HG03097 (cell line): ENCODE results near the gene PRKG1.
"Not testable (repeated sequence)": the region's sequence is repeated elsewhere in the genome, so short reads cannot be mapped to it uniquely, and the experiment has no call there.

Experiments used
- ATAC-seq: cut with Tn5 transposase; IDR thresholded peaks from one replicate; pipeline ENCODE4 v1.9.1; 2021; ENCODE audit not compliant: unreplicated experiment, low FRiP score

The PRKG1 gene

DNA sequence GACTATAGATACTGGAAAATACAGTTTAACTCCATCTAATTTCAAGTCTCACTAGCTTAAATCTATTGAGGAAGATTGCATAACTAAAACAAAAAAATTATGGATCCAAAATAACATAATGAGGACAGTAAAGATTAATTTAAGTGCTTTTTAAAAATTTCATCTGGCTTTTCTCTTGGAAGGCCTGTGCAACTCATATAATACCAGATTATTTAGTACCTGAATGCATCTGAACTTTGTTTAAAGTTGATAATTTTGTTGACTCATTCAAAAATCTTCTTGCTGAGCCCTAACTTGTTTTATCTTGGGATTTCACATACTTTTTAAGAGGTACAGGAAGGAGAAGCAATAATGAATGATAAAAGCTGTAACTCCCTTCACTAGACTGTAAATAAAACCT, 478.6 kb downstream of the PRKG1 start:
- no peak for ATAC-seq

DNA sequence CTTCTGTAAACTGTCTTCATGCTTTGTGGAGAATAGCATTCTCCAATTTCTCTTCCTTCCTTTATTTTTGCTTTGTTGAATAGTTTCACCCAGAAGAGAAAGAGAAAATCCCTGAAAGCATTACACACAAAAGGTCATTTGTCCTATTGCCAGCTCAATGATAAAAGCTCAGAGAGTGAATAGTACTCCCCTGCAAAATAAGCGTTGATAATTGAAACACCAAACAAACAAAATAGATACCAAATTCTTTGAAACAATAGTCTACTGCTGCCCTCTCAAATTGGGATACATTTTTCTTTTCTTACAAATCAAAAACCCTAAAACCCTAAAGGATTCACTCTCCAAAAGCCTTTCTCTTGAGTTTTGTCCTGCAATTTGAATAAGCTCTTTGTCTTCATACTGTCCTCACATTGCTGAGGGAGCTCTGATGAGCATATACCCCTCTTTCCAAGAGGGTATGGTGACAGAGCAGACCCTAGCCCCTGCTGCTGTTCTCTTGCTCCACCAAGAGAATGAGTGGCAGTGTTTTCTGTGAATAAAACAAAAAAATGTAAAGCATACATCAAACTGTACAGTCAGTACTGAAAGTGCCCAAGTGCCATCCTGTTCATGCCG, 490.7 kb downstream of the PRKG1 start:
- ATAC-seq, result no peak

GRCh38 chr10:51567271-51567670, 493.0 kb downstream of the PRKG1 start:
- ATAC-seq, result no peak

- ATAC-seq, result no peak
These were observed 495.2 kb downstream of the PRKG1 start for GRCh38 chr10:51569467-51569866.

GRCh38 chr10:51574248-51575048, 500.2 kb downstream of the PRKG1 start:
- ATAC-seq, result no peak

GRCh38 chr10:51581196-51581595, 506.9 kb downstream of the PRKG1 start:
- ATAC-seq, result not testable (repeated sequence)

DNA sequence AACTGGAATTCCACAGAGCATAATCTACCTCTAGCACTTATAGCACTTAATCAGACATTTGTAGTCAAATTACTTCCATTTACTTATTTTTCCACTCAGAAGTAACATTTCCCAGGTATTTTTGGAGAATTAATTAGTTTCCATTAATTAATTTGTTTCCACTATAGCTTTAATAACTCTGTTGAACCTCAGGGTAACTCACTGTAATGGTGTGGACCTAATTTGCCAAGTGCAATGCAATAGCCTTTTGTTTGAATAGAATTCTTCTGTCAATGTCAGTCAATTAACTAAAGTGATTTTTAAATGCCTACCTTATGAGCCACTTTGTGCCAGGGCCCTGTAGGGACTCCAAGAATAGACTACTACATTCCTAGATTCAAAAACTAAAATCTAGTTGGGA, 509.7 kb downstream of the PRKG1 start:
- ATAC-seq, result no peak

DNA sequence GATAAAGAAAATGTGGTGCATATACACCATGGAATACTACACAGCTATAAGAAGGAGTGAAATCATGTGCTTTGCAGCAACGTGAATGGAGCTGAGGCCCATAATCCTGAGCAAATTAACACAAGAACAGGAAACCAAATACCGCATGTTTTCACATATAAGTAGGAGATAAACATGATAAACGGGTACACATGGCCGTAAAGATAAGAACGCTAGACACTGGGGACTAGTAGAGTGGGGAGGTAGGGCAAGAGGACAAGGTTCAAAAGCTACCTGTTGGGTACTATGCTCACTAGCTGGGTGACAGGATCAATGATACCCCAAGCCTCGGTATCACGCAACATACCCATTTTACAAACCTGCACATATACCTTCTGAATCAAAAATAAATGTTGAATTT, 511.5 kb downstream of the PRKG1 start:
- no peak for ATAC-seq

DNA sequence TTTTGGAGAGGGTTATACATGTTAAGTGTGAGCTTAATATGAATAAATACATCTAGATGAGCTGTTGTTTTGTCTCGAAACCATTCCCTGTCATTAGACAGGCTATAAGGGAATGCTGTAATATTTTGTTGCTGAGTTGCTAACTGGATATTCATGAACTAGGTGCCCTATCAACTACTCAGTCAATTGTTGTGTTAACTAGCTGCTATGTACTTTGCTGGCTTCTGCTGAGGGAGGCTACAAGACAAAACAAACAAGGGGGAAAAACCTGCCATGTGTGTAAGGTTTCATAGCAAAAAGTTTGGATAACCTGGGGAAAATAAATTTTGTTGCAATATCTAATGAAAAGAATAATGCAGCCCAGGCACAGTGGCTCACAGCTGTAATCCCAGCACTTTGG, 514.7 kb downstream of the PRKG1 start:
- no peak for ATAC-seq

DNA sequence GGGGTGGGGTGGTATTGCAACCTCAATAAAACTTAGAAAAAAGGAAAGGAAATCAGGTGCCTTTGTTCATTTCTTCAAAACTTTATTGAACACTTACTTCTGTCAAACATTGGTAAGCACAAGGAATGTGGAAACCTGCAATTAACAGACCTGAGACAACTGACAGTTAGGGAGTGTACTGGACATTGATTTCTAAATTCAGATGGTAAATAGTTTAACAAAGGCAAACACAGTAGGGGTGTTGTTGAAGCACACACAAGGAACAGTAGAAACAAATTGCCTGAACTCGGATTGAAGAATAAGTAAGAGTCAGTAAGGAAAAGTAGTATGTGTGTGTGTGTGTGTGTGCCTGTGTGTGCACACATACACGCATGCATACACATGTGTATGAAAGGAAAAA, 516.5 kb downstream of the PRKG1 start:
- ATAC-seq, result no peak

DNA sequence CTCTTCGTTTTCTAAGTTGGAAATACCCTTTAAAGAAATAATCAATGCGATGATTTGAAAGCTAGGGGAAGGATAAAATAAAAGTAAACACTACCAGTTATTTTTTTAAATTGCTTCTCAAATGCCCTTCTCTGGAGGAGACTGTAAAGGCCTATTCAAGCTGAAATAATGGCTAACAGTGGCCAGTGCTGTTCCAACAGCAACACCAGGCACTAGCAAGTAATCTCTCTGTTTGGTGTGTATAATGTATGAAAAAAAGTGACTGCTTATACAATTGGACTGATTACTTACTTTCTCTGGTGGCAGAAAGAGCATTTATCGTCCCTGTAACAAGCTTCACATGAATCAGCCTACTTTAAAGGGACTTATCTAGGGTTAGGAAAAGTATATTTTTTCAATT, 522.4 kb downstream of the PRKG1 start:
- no peak for ATAC-seq

- ATAC-seq, result no peak
These were observed 525.4 kb downstream of the PRKG1 start for GRCh38 chr10:51599647-51600046.

DNA sequence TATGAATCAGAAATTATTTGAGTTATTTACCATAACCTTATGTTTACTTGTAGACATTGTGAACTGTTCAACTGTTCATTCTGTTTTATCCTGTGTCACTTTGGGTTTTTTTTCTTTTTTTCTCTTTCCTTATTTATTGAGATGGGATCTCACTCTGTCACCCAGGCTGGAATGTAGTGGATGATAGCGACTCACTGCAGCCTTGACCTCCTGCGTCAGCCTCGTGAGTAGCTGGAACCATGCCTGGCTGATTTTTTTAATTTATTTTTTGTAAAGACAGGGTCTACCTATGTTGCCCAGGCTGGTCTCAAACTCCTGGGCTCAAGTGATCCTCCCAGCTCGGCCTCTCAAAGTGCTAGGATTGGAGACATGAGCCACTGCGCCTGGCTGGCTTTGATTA, 528.0 kb downstream of the PRKG1 start:
- ATAC-seq, result no peak

DNA sequence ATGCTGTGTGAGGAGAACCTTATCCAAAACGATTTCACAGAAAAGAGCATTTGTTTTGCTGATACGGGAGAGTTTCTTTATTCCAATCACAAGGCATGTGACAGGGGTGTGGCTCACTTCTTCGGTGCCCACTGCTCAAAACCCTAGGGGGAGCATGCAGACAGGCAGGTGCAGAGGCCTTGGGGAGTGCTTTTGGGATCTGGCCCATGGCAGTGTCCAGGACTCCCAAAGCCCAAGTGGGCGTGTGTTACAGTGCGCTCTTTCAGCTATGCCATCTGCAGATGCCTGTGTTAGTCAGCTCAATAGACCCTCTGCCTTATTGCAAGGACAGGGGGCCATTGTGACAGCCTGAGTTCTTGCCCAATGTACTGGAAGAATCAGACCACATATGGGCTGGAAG, 530.3 kb downstream of the PRKG1 start:
- no peak for ATAC-seq

DNA sequence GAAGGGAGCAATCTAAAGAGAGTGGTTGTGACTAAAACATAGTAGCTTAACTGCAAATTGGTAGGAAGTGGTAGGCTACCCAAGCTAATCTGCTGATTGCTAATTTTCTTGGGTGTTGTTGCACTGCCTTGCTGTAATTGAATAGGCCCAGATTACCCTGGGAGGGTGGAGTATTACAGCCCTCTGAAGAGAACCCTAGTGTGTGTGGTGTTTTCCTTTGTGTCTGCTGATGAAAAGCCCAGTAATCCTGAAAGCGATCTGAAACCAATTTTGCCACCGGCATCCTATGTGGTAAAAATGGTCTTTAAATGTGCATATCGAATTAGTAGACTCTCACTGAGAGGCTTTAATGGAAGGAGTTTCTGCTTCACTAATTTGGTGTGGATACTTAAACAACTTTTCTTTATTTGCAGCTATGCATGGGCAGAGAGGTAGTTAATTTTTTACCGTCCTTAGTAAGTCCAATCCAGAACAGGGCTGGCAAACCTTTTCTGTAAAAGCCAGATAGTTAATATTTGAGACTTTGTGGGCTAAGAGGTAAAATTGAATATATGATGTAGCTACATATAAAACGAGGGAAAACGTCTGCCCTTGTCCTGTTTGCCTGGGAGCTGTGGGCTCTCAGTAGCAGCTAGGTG, 532.7 kb downstream of the PRKG1 start:
- no peak for ATAC-seq

DNA sequence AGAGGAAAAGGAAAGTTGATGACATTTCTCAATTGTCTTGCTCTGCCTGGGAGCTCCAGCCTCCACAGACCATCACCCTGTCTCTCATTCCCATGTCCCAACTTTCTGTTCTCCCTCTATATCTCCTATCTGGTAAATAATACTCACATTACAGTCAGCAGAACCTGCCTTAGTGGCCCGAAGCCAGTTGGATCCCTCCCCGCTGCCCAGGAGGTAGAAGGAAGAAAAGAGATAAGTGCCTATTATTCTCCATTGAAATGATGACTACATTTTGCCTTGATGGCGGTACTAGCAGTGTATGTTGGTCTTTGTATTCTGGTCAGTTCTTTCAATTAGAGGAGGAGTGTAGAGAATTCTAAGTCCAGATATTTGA, 533.2 kb downstream of the PRKG1 start:
- no peak for ATAC-seq

GRCh38 chr10:51608211-51608610, 533.9 kb downstream of the PRKG1 start:
- no peak for ATAC-seq

DNA sequence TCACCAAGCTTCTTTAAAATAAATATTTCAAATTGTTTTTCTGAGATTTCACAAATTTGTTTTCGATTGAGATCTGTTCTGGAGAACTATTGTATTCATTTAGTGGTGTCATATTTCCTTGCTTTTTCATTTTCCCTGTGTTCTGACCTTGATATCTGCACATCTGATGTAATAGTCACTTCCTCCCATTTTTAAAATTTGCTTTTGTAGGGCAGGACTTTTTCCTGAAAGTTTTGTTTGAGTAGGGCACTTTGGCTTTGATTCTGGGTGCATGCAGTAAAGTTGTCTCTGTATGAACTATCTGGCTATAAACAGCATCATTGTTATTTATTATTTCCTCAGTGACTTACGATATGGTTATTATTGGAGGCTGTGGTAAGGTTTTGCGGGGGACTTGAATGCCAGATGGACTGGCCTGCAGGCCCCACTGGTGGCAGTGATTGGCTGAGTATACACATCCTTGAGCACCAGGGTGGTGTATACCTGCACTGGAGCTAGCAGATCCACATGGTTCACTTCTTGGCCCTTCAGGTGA, 541.5 kb downstream of the PRKG1 start:
- no peak for ATAC-seq

DNA sequence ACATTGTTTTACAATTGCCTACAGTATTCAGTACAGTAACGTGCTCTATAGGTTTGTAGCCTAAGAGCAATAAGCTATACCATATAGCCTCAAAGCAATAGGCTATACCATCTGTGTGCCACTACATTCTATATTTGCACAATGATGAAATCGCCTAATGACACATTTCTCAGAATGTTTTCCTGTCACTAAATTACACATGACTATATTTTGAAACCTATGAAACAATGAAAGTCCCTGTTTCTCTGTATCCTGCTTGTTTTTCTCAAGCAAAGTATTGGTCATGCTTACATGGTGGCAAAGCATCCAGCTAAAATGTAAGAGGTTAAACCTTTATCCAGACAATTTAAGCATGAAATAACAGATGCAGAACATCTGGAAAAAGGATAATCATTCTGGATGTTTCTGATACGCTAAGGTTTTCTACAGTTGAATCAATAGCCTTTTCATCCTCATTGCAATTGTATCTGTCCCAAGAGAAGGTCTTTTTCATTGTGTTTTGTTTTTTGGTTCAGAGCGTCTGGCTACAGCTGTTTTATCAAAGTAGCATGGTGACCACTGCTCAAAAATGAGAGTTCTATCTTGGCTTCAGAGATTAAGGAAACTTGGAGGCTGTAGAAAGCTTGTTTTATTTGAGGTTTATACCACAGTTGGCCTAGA, 543.4 kb downstream of the PRKG1 start:
- ATAC-seq, result no peak

DNA sequence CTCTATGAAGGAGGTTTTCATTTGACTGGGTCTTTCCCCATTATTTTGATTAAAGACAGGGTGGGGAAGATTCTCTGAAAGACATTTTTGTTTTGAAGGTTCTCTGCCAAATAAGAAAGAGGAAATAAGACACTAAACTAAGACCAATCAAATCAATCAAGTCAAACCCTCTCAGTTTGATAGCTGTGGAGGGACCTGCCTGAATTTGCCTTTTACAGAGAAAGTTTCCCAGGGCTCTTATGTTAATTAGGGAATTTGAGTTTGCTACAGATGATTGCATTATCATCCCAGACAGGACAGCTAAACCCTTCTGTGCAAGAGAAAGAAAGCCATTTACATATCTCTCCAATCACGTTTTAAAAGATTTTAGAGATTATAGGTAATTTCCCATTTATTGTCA, 545.1 kb downstream of the PRKG1 start:
- ATAC-seq, result no peak

DNA sequence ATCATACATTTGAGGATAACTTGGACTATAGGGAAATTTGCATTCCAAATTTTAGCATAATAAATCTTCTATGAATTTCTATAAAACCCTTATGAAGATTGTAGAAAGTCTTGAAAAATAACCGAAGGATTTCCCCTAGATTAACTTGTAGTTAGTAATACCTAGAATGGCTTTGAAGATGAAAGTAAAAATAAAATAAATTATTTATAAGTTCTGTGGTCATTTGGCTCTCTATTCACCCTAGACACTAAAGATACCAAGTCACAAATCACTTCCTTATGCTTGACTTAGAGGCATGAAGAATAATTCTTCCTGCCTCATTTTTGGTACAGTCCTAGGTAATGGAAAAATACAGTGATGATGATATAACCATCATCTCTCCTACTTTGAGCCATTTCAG, 545.8 kb downstream of the PRKG1 start:
- no peak for ATAC-seq
